Coronary artery (tissue), 2 donors: ENCODE data around the gene DLST.
"Not testable (repeated sequence)": the region's sequence is repeated elsewhere in the genome, so short reads cannot be mapped to it uniquely, and the experiment has no call there.

Experiments
- DNase-seq: peaks from one replicate; pipeline ENCODE4 v3.0.0-alpha.2; 2017; ENCODE audit warnings: low spot score
- H3K27ac ChIP-seq, 2 donors: fragments of 200-600 bp; sonication (generic); one replicate each; pipeline ENCODE4 v1.5.1; 2016 to 2019
- H3K4me3 ChIP-seq: fragments of 200-600 bp; sonication (generic); 2 replicates; pipeline ENCODE4 v1.5.1; 2016; ENCODE audit warnings: mild to moderate bottlenecking, moderate library complexity
- CTCF ChIP-seq: fragments of 200-600 bp; sonication (generic); IDR thresholded peaks from one replicate; pipeline ENCODE4 v1.5.1; 2019; ENCODE audit warnings: antibody characterized with exemption

Gene DLST

DNA sequence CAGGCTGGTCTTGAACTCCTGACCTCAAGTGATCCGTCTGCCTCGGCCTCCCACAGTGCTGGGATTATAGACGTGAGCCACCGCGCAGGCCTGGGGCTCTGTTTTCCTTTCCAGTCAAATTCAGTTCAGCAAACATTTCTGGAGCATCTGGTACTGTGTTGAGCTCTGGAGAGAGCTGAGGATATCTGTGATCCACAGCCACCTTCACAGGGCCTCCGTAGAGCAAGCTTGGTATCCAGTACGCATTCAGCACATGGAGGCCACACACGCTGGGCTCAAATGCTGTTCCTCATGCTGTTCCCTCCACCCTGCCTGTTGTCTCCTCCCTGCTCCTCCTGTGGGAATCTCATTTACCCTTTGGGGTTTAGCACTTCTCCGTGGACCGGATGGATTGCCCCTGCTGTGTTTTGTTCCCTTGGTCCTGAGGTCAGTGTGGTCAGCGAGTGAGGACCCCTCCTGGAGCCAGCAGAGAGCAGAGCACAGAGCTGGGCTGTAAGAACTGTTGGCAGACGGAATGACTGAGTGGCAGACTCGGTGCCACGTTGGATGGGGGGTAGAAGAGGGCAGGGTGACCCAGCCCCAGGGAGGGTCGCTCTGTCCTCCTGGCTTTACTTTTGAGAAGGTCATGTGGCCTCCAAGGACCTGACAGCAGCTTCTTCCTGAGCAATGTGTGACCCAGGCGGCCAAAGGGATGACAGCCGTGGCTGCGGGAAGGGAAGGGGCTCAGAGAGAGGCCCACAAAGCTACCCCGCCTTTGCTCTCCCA is 40.5 kb downstream of the DLST start:
- peak overlapping the region; percentile 66 to 82 for H3K27ac ChIP-seq
- DNase-seq = peak; percentile 64
- TF ChIP-seq CTCF = no peak
- H3K4me3 ChIP-seq = peak overlapping the region; percentile 75

GRCh38 chr14:74922752-74923401 is 41.2 kb downstream of the DLST start, which contains the start of gene RPS6KL1:
RPS6KL1 (minus strand) TSS chr14:74923260; CDS start chr14:74921541, 1,719 bp downstream.
- peak within 1 kb of the TSS; percentile 66 to 82 for H3K27ac ChIP-seq
- no peak for TF ChIP-seq CTCF
- peak within 1 kb of the TSS; percentile 75 for H3K4me3 ChIP-seq
- peak; percentile 88 for DNase-seq

DNA sequence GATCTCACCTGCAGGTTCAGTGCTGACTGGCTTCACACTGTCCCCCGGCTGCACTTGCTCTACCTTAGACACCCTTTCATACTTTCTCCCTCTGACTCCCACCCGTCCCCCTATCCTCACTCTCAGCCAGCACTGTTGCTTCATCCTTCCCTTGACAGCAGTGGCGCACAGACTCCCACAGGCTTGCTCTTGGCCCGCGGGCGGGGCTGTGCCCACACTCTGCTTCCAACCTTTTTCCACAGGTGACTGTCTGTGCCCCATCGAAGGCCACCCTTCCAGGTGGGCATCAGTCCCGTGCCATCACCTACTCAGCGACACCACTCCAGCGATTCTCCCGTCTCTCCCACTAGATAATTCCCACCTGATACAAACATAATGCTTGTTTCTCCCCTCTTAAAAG is 42.3 kb downstream of the DLST start:
- no peak overlapping the region for H3K4me3 ChIP-seq

DNA sequence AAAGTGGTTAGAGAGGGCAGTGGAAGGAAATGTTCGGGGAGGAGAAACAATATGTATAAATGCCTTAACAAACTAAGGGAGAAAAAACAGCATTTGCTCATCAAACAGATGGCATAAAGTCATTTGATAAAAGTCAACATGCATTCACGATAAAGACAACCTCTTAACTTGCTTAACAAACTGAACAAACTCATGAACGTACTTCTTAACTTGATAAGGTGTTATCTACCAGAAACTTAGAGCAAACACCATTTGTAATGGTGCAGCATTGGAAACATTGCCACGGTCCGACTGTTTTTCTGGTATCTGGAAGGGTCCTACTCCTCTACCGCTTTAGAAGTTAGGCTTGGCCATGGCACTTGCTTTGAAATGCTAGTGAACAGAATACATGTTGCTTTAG is 45.5 kb downstream of the DLST start:
- no peak for DNase-seq
- no peak for TF ChIP-seq CTCF
- no peak overlapping the region for H3K27ac ChIP-seq
- no peak overlapping the region for H3K4me3 ChIP-seq

More for the DNA sequence above, 42.3 kb downstream of the DLST start:
- no peak overlapping the region for H3K27ac ChIP-seq
- TF ChIP-seq CTCF = no peak
- no peak for DNase-seq

DNA sequence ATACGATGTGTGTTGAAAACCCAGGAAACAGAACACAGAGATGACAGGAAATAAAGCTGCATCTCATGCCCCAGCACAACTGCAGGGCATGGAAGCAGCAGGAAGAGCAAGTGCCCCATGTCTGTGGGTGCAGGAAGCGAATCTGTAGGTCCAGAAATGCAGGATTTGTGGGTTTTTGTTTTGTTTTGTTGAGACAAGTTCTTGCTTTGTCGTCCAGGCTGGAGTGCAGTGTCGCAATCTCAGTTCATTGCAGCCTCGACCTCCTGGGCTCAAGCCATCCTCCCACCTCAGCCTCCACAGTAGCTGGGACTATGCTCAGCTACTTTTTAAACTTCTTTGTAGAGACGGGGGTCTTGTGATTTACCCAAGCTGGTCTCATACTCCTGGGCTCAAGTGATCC is 47.5 kb downstream of the DLST start:
- Histone ChIP-seq H3K4me3 (no peak overlapping the region), H3K27ac (no peak overlapping the region)

GRCh38 chr14:74931744-74932143 is 50.0 kb downstream of the DLST start:
- not testable (repeated sequence) for H3K4me3 ChIP-seq, H3K27ac ChIP-seq, DNase-seq

More for the DNA sequence above, 47.5 kb downstream of the DLST start:
- DNase-seq = no peak
- TF ChIP-seq CTCF = no peak

DNA sequence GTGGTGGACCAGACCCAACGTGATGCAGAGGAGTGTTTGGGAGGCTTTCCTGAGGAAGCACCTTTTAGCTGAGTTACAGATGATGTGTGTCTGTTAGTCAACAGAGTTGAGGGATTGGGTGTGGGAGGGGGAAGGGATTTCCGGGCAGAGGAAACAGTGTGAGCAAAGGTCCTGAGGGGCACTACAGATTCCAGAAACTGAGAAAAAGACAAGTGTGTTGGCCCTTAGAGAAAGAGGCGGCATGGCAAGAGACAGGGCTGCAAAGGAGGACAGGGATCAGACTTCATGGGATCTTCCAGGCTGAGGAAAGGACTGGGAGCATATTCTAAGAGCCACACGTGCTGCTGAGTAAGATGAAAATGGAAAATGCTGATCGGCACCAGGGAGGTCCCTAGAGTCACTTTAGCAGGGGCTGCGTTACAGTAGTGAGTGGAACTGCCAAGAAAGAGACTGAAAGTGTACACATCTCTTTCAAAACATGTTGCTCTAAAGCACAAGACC is 50.7 kb downstream of the DLST start:
- DNase-seq = no peak
- H3K27ac ChIP-seq = peak overlapping the region in 1 of 2 donors; percentile 31
- H3K4me3 ChIP-seq = no peak overlapping the region

GRCh38 chr14:74932936-74933335 is 51.2 kb downstream of the DLST start:
- peak overlapping the region in 1 of 2 donors; percentile 31 for H3K27ac ChIP-seq
- not testable (repeated sequence) for DNase-seq

More for the DNA sequence above, 50.7 kb downstream of the DLST start:
- TF ChIP-seq CTCF = no peak

More at GRCh38 chr14:74932936-74933335, 51.2 kb downstream of the DLST start:
- H3K4me3 ChIP-seq = not testable (repeated sequence)
